HK-2 (cell line): Measurements from ENCODE around the gene FAM193A.
"Not testable (repeated sequence)": the region's sequence is repeated elsewhere in the genome, so short reads cannot be mapped to it uniquely, and the experiment has no call there.

Experiments used
- DNase-seq: peaks from one replicate; pipeline ENCODE4 v3.0.0-alpha.2; 2018; ENCODE audit not compliant: unreplicated experiment

FAM193A gene

GRCh38 chr4:2536193-2537010 is at the start of gene FAM193A:
TSS of gene FAM193A (plus strand) at chr4:2536647. CDS start at chr4:2536916, 269 bp downstream.
- DNase-seq = peak; percentile 100

- no peak for DNase-seq
Measured at GRCh38 chr4:2486981-2487380, 49.5 kb upstream of the FAM193A start.

GRCh38 chr4:2487632-2488031 is 48.8 kb upstream of the FAM193A start:
- no peak for DNase-seq

- no peak for DNase-seq
Measured at GRCh38 chr4:2489081-2489805, 47.2 kb upstream of the FAM193A start.

GRCh38 chr4:2489841-2490552 is 46.5 kb upstream of the FAM193A start:
- DNase-seq = no peak

- DNase-seq = no peak
Measured at GRCh38 chr4:2492970-2493369, 43.5 kb upstream of the FAM193A start.

GRCh38 chr4:2494992-2495391 is 41.5 kb upstream of the FAM193A start:
- no peak for DNase-seq

GRCh38 chr4:2497324-2497723 is 39.1 kb upstream of the FAM193A start:
- no peak for DNase-seq

- no peak for DNase-seq
Measured at GRCh38 chr4:2497931-2498330, 38.5 kb upstream of the FAM193A start.

- no peak for DNase-seq
Measured at GRCh38 chr4:2500547-2500946, 35.9 kb upstream of the FAM193A start.

GRCh38 chr4:2501034-2501594 is 35.3 kb upstream of the FAM193A start:
- no peak for DNase-seq

GRCh38 chr4:2503809-2504208 is 32.6 kb upstream of the FAM193A start:
- DNase-seq = no peak

- no peak for DNase-seq
Measured at GRCh38 chr4:2507259-2507658, 29.2 kb upstream of the FAM193A start.

- DNase-seq = no peak
Measured at GRCh38 chr4:2507855-2508254, 28.6 kb upstream of the FAM193A start.

GRCh38 chr4:2510351-2511259 is 25.8 kb upstream of the FAM193A start:
- no peak for DNase-seq

- DNase-seq = no peak
Measured at GRCh38 chr4:2511645-2512131, 24.8 kb upstream of the FAM193A start.

- no peak for DNase-seq
Measured at GRCh38 chr4:2512396-2513135, 23.9 kb upstream of the FAM193A start.

GRCh38 chr4:2514193-2514592 is 22.3 kb upstream of the FAM193A start:
- DNase-seq = not testable (repeated sequence)

GRCh38 chr4:2514944-2515343 is 21.5 kb upstream of the FAM193A start:
- not testable (repeated sequence) for DNase-seq
